ENCODE data around the gene EXOC6B.

GRCh38 chr2:72668647-72669046 lies 157.2 kb downstream of the EXOC6B start:
- no peak for TF ChIP-seq CTCF (tag by site-specific recombination; IDR thresholded peaks at IDR 0.05)
- TF ChIP-seq ZBTB11 (tag by site-specific recombination; conservative IDR thresholded peaks at IDR 0.05; ENCODE audit: low read depth), result no peak
- TF ChIP-seq ZNF626 (tag by site-specific recombination; IDR thresholded peaks at IDR 0.05), result no peak
